H1 (cell line): ENCODE measurements around the gene HAO2. TPM values are rescaled to one million over a fixed set of nuclear protein-coding genes. Genes with fewer than 3 reads are reported as not detected.

ENCODE experiments used
- CTCF ChIA-PET: fragments of 300-600 bp; sonication (Branson Sonifier 250); formaldehyde crosslinking; loops from one replicate; lab custom pipeline; 2021; ENCODE audit not compliant: partially characterized antibody; lab: Charles Lee
- POLR2A ChIA-PET: fragments of 300-600 bp; sonication (Branson Sonifier 250); formaldehyde crosslinking; loops from one replicate; lab custom pipeline; 2021; ENCODE audit warnings: inconsistent platforms; ENCODE audit not compliant: partially characterized antibody; lab: Charles Lee
- DNase-seq, 2 experiments: peaks; one replicate each; pipeline versions ENCODE4 v3.0.0 to v3.0.0-alpha.2; 2010 to 2022; ENCODE audit warnings: low spot score in 2 of 2, low read depth in 1 of 2, mixed read lengths in 1 of 2
- FAIRE-seq: peaks from 2 replicates; lab custom pipeline; 2011; peaks lifted over from hg19 to GRCh38; lab: Jason Lieb, UNC
- H2AFZ ChIP-seq: 2 replicates; pipeline ENCODE4 v1.8.1; 2012; ENCODE audit warnings: low read length, inconsistent platforms
- H2AK5ac ChIP-seq: 2 replicates; pipeline ENCODE4 v1.6.1; 2013; ENCODE audit warnings: low read depth, low read length
- H2BK120ac ChIP-seq: replicated peaks from 2 replicates; pipeline ENCODE3; 2013; ENCODE audit warnings: low read depth, low read length, inconsistent platforms
- H2BK12ac ChIP-seq: 2 replicates; pipeline ENCODE4 v1.6.1; 2013; ENCODE audit warnings: low read depth, low read length
- H2BK15ac ChIP-seq: 2 replicates; pipeline ENCODE4 v1.6.1; 2013; ENCODE audit warnings: low read length
- H2BK20ac ChIP-seq: 2 replicates; pipeline ENCODE4 v1.6.1; 2013; ENCODE audit warnings: low read length
- H2BK5ac ChIP-seq: 2 replicates; pipeline ENCODE4 v1.6.1; 2013; ENCODE audit warnings: low read depth, low read length
- H3K14ac ChIP-seq: 2 replicates; pipeline ENCODE4 v1.6.1; 2013; ENCODE audit warnings: inconsistent platforms; ENCODE audit not compliant: insufficient read length
- H3K18ac ChIP-seq: 2 replicates; pipeline ENCODE4 v1.6.1; 2013; ENCODE audit warnings: low read length; ENCODE audit errors: extremely low read depth
- H3K23ac ChIP-seq: 2 replicates; pipeline ENCODE4 v1.6.1; 2013; ENCODE audit warnings: inconsistent platforms; ENCODE audit not compliant: insufficient read length
- H3K23me2 ChIP-seq: 2 replicates; pipeline ENCODE4 v1.6.1; 2013; ENCODE audit warnings: low read depth, low read length
- H3K27ac ChIP-seq: 2 replicates; pipeline ENCODE4 v1.6.1; 2011; ENCODE audit warnings: low read depth, low read length, inconsistent platforms
- H3K27me3 ChIP-seq, 4 experiments: replicated peaks in 1 of 4; 1 replicate in 1 of 4; 2 replicates in 3 of 4; pipeline versions ENCODE4 v1.6.1 to v1.8.1; 2011 to 2013; ENCODE audit warnings: low read length in 3 of 4, mild to moderate bottlenecking in 3 of 4, inconsistent platforms in 2 of 4, mixed read lengths in 2 of 4, moderate library complexity in 1 of 4; ENCODE audit not compliant: control insufficient read depth in 3 of 4, insufficient read depth in 3 of 4; ENCODE audit errors: extremely low read depth in 1 of 4
- H3K36me3 ChIP-seq, 4 experiments: 2 replicates each; pipeline versions ENCODE4 v1.6.1 to v1.8.1; 2011 to 2013; ENCODE audit warnings: mild to moderate bottlenecking in 4 of 4, low read length in 3 of 4, moderate library complexity in 2 of 4, control low read depth in 1 of 4, inconsistent platforms in 1 of 4; ENCODE audit not compliant: insufficient read depth in 4 of 4, control insufficient read depth in 2 of 4
- H3K4ac ChIP-seq: replicated peaks from 2 replicates; pipeline ENCODE3; 2013; ENCODE audit warnings: low read length, low read depth, mixed read lengths, inconsistent platforms; ENCODE audit not compliant: insufficient read length
- H3K4me1 ChIP-seq, 4 experiments: replicated peaks in 1 of 4; 1 replicate in 1 of 4; 2 replicates in 3 of 4; pipeline versions ENCODE4 v1.6.1 to v1.8.1; 2011 to 2013; ENCODE audit warnings: low read length in 3 of 4, inconsistent platforms in 2 of 4, mixed read lengths in 1 of 4; ENCODE audit not compliant: insufficient read depth in 4 of 4, control insufficient read depth in 3 of 4
- H3K4me2 ChIP-seq, 2 experiments: 2 replicates each; pipeline versions ENCODE4 v1.6.1 to v1.8.1; 2011 to 2013; ENCODE audit warnings: low read depth in 2 of 2, low read length in 2 of 2, control low read depth in 1 of 2, inconsistent platforms in 1 of 2, mild to moderate bottlenecking in 1 of 2; ENCODE audit not compliant: insufficient read depth in 1 of 2
- H3K4me3 ChIP-seq, 4 experiments: fragments of 200-600, 300-600 bp in 1 of 4; sonication (generic), shearing (Covaris generic), sonication (Bioruptor Twin) in 1 of 4; 2 replicates each; pipeline versions ENCODE4 v1.5.1 to v1.8.1; 2011 to 2016; ENCODE audit warnings: low read length in 4 of 4, low read depth in 3 of 4, control low read depth in 2 of 4, inconsistent platforms in 2 of 4, mild to moderate bottlenecking in 2 of 4, mixed read lengths in 1 of 4, moderate library complexity in 1 of 4; ENCODE audit not compliant: insufficient read depth in 2 of 4; ENCODE audit errors: extremely low read depth in 1 of 4
- H3K56ac ChIP-seq: replicated peaks from 2 replicates; pipeline ENCODE3; 2013; ENCODE audit warnings: low read depth, mild to moderate bottlenecking, mixed read lengths, low read length, inconsistent platforms; ENCODE audit not compliant: insufficient read length
- H3K79me1 ChIP-seq: 2 replicates; pipeline ENCODE4 v1.6.1; 2013; ENCODE audit warnings: low read depth, low read length, control low read depth
- H3K79me2 ChIP-seq, 2 experiments: 2 replicates each; pipeline versions ENCODE4 v1.6.1 to v1.8.1; 2012 to 2013; ENCODE audit warnings: low read length in 2 of 2, mild to moderate bottlenecking in 2 of 2, inconsistent platforms in 1 of 2; ENCODE audit not compliant: insufficient read depth in 2 of 2, control insufficient read depth in 1 of 2
- H3K9ac ChIP-seq, 4 experiments: replicated peaks in 1 of 4; 1 replicate in 1 of 4; 2 replicates in 3 of 4; pipeline versions ENCODE4 v1.6.1 to v1.8.1; 2011 to 2013; ENCODE audit warnings: low read depth in 3 of 4, low read length in 3 of 4, control low read depth in 2 of 4, mild to moderate bottlenecking in 2 of 4, moderate library complexity in 2 of 4, inconsistent platforms in 1 of 4; ENCODE audit errors: extremely low read depth in 1 of 4
- H3K9me3 ChIP-seq, 2 experiments: 2 replicates each; pipeline versions ENCODE4 v1.6.1 to v1.8.1; 2012 to 2013; ENCODE audit warnings: mild to moderate bottlenecking in 2 of 2, moderate library complexity in 2 of 2, control low read depth in 1 of 2, inconsistent platforms in 1 of 2, low read depth in 1 of 2, low read length in 1 of 2, mixed read lengths in 1 of 2; ENCODE audit not compliant: insufficient read depth in 2 of 2
- H4K20me1 ChIP-seq, 2 experiments: replicated peaks in 1 of 2; 2 replicates each; pipeline versions ENCODE3 to v1.8.1; 2011 to 2013; ENCODE audit warnings: inconsistent platforms in 2 of 2, low read length in 2 of 2, mild to moderate bottlenecking in 1 of 2; ENCODE audit not compliant: insufficient read depth in 2 of 2, control insufficient read depth in 1 of 2
- H4K5ac ChIP-seq: 2 replicates; pipeline ENCODE4 v1.6.1; 2013; ENCODE audit warnings: low read length, low read depth, mixed read lengths, inconsistent platforms; ENCODE audit not compliant: insufficient read length
- H4K8ac ChIP-seq: 2 replicates; pipeline ENCODE4 v1.8.0; 2013; ENCODE audit warnings: mild to moderate bottlenecking, moderate library complexity, low read length, inconsistent platforms; ENCODE audit not compliant: insufficient read depth; ENCODE audit errors: extremely low read depth
- H4K91ac ChIP-seq: replicated peaks from 2 replicates; pipeline ENCODE3; 2013; ENCODE audit warnings: low read length, mixed read lengths, inconsistent platforms; ENCODE audit not compliant: insufficient read length
- CBX8 ChIP-seq: fragments of 300-800, 300-1000 bp; sonication (generic); IDR thresholded peaks from 2 replicates; pipeline ENCODE4 v1.7.1; 2016; ENCODE audit warnings: low read depth, low read length, borderline replicate concordance
- CHD2 ChIP-seq: IDR thresholded peaks from 2 replicates; pipeline ENCODE4 v1.6.1; 2012; ENCODE audit warnings: low read length, improper control_type of control experiment
- CTBP2 ChIP-seq: IDR thresholded peaks from 2 replicates; pipeline ENCODE4 v1.7.0; 2011; ENCODE audit warnings: borderline replicate concordance, mild to moderate bottlenecking, moderate library complexity, mixed read lengths, low read length; ENCODE audit not compliant: insufficient read depth, insufficient read length
- KDM5A ChIP-seq: fragments of 200-600 bp; IDR thresholded peaks from 2 replicates; pipeline ENCODE4 v1.7.1; 2012; ENCODE audit warnings: mild to moderate bottlenecking, low read length, inconsistent platforms, mixed read lengths
- RXRA ChIP-seq: IDR thresholded peaks from 2 replicates; pipeline ENCODE4 v1.6.1; 2011; ENCODE audit warnings: low read depth, mild to moderate bottlenecking, low read length, moderate library complexity; ENCODE audit not compliant: insufficient read depth
- SP1 ChIP-seq: IDR thresholded peaks from 2 replicates; pipeline ENCODE4 v1.6.1; 2011; ENCODE audit warnings: low read depth, low read length
- SP2 ChIP-seq: IDR thresholded peaks from 2 replicates; pipeline ENCODE4 v1.6.1; 2012; ENCODE audit warnings: mild to moderate bottlenecking, low read length, inconsistent platforms
- WGBS, 2 experiments: shearing (Covaris generic) in 1 of 2; methylation state at CpG; one replicate each; pipeline versions ENCODE4 v1.1.6 to v1.1.7; 2013 to 2015; ENCODE audit warnings: low lambda C conversion rate in 2 of 2, mixed read lengths in 2 of 2, inconsistent platforms in 1 of 2, low coverage in 1 of 2, missing lambda C conversion rate in 1 of 2; ENCODE audit not compliant: insufficient replicate concordance in 2 of 2, insufficient coverage in 1 of 2, insufficient read length in 1 of 2; ENCODE audit errors: extremely low coverage in 1 of 2, missing lambda C conversion rate in 1 of 2; 5-methylcytosine and 5-hydroxymethylcytosine counted together
- polyA plus RNA-seq, 7 experiments: library from polyadenylated mRNA; depleted of rRNA in 3 of 7; stranded (reverse) in 5 of 7; unstranded in 2 of 7; fragments of >200 nt in 5 of 7; fragments of 200-250 nt in 2 of 7; gene quantifications; 1 replicate in 5 of 7; 2 replicates in 1 of 7; 4 replicates in 1 of 7; pipeline versions ENCODE4 v1.2.1 to v1.2.3, GENCODE V29; 2011 to 2013; ENCODE audit warnings: missing spikeins in 2 of 7, mixed read lengths in 2 of 7
- total RNA-seq: library from RNA; stranded (reverse); fragmentation: NEBNext Ultra II Directional; extraction: Animal tissue kit (Norgen Biotek cat#: 25700); gene quantifications from 2 replicates; pipeline ENCODE4 v1.2.1, GENCODE V29; 2021

HAO2 gene
- total and polyA plus RNA-seq, 2 of the 8 experiments (the other 6 are each of a cell fraction or from before 2014, with no cell fraction given) = not detected

- Histone ChIP-seq H2AFZ (no peak overlapping the region), H3K23ac (no peak overlapping the region), H3K4me3 (no peak overlapping the region), H4K91ac (no peak overlapping the region), H3K27ac (no peak overlapping the region), H3K79me2 (no peaks in the 10 kb centered on the region), H4K8ac (no peak overlapping the region), H3K14ac (no peak overlapping the region), H3K18ac (no peak overlapping the region), H3K9ac (no peak overlapping the region; a peak in 1 of 7 replicates), H3K79me1 (no peaks in the 10 kb centered on the region), H2AK5ac (no peak overlapping the region), H4K5ac (no peak overlapping the region), H3K56ac (no peak overlapping the region), H3K4me2 (no peak overlapping the region), H3K36me3 (no peaks in the 10 kb centered on the region; a peak in 1 of 8 replicates), H2BK12ac (no peak overlapping the region), H2BK15ac (no peak overlapping the region), H2BK20ac (no peak overlapping the region), H3K4me1 (peaks cover 0 to 2% (median under 1%) of the 10 kb centered on the region in 4 experiments; a peak in 1 of 7 replicates), H2BK5ac (no peak overlapping the region), H3K9me3 (no peaks in the 10 kb centered on the region), H3K23me2 (no peaks in the 10 kb centered on the region), H3K27me3 (no peaks in the 10 kb centered on the region; a peak in 1 of 7 replicates), H4K20me1 (no peaks in the 10 kb centered on the region), H3K4ac (no peak overlapping the region), H2BK120ac (no peak overlapping the region)
- TF ChIP-seq CHD2 = no peak
- no peak for TF ChIP-seq RXRA
- no peak for TF ChIP-seq SP1
- no peak for TF ChIP-seq KDM5A
- TF ChIP-seq CBX8 = no peak
- TF ChIP-seq SP2 = no peak
- no peak for TF ChIP-seq CTBP2
- FAIRE-seq (no peak), DNase-seq (no peak)
- ChIA-PET POLR2A (no interaction called here), CTCF (interaction anchor here (0.7 to 14.2 kb wide), 5 partner anchors 16 to 224 kb away, joined by 3 to 368 read pairs (median 4); partner anchors contain the start of gene WARS2)
- 90% methylated on average over 4 of the region's 4 CpGs; no CpG with 5 or more reads in 1 of the 2 experiments for WGBS, 2 experiments
These were observed 3.9 kb upstream of the HAO2 start for GRCh38 chr1:119364640-119365039.
